SK-N-SH treated with all-trans-retinoic acid at 6 μM for 48 hours (cell line): ENCODE results near the gene APAF1.

Experiments
- ATAC-seq: fragments of 200-7000 bp; cut with Tn5 transposase; 3 replicates; pipeline ENCODE4 v1.9.1; 2020; ENCODE audit warnings: mild to moderate bottlenecking, moderate library complexity
- ARNTL ChIP-seq: fragments of 450-650 bp; formaldehyde crosslinking; IDR thresholded peaks from 2 replicates; pipeline ENCODE4 v1.5.0; 2020; ENCODE audit warnings: low read depth, mild to moderate bottlenecking, moderate library complexity, borderline replicate concordance
- BACH2 ChIP-seq: fragments of 250-450 bp; sonication (Bioruptor Pico); IDR thresholded peaks from 2 replicates; pipeline ENCODE4 v1.9.0; 2021; ENCODE audit warnings: mild to moderate bottlenecking, borderline replicate concordance
- CSDC2 ChIP-seq: fragments of 250-450 bp; sonication (Bioruptor Pico); IDR thresholded peaks from 2 replicates; pipeline ENCODE4 v1.5.0; 2020; ENCODE audit warnings: mild to moderate bottlenecking, moderate library complexity
- ESRRG ChIP-seq: fragments of 250-450 bp; sonication (Bioruptor Pico); IDR thresholded peaks from 2 replicates; pipeline ENCODE4 v1.6.1; 2021; ENCODE audit warnings: mild to moderate bottlenecking
- GLIS3 ChIP-seq: fragments of 250-450 bp; sonication (Bioruptor Pico); IDR thresholded peaks from 2 replicates; pipeline ENCODE4 v1.5.0; 2020; ENCODE audit warnings: mild to moderate bottlenecking, moderate library complexity
- ISL1 ChIP-seq: fragments of 250-450 bp; sonication (Bioruptor Pico); IDR thresholded peaks from 2 replicates; pipeline ENCODE4 v2.1.2; 2022; ENCODE audit warnings: mild to moderate bottlenecking, moderate library complexity
- OSR1 ChIP-seq: fragments of 250-450 bp; sonication (Bioruptor Pico); IDR thresholded peaks from 2 replicates; pipeline ENCODE4 v1.8.0; 2022; ENCODE audit warnings: moderate library complexity, mild to moderate bottlenecking, inconsistent platforms
- PPARA ChIP-seq: fragments of 250-450 bp; sonication (Bioruptor Pico); IDR thresholded peaks from 2 replicates; pipeline ENCODE4 v1.5.0; 2020; ENCODE audit warnings: mild to moderate bottlenecking, borderline replicate concordance
- RARB ChIP-seq: fragments of 250-450 bp; sonication (Bioruptor Pico); IDR thresholded peaks from 2 replicates; pipeline ENCODE4 v1.8.0; 2021; ENCODE audit warnings: mild to moderate bottlenecking, moderate library complexity
- SNAI2 ChIP-seq: fragments of 250-450 bp; sonication (Bioruptor Pico); IDR thresholded peaks from 2 replicates; pipeline ENCODE4 v1.5.0; 2020; ENCODE audit warnings: mild to moderate bottlenecking, moderate library complexity
- TCF4 ChIP-seq: fragments of 250-450 bp; sonication (Bioruptor Pico); IDR thresholded peaks from 2 replicates; pipeline ENCODE4 v1.8.0; 2021; ENCODE audit warnings: mild to moderate bottlenecking, moderate library complexity, borderline replicate concordance
- TOX ChIP-seq: fragments of 250-450 bp; sonication (Bioruptor Pico); IDR thresholded peaks from 2 replicates; pipeline ENCODE4 v1.8.0; 2021; ENCODE audit warnings: mild to moderate bottlenecking, moderate library complexity, borderline replicate concordance
- ZC3H10 ChIP-seq: fragments of 250-450 bp; sonication (Bioruptor Pico); IDR thresholded peaks from 2 replicates; pipeline ENCODE4 v1.5.1; 2021; ENCODE audit warnings: mild to moderate bottlenecking, moderate library complexity
- ZFP3 ChIP-seq: fragments of 250-450 bp; sonication (Bioruptor Pico); IDR thresholded peaks from 2 replicates; pipeline ENCODE4 v1.5.0; 2020; ENCODE audit warnings: mild to moderate bottlenecking, moderate library complexity
- ZFP30 ChIP-seq: fragments of 450-650 bp; formaldehyde crosslinking; IDR thresholded peaks from 2 replicates; pipeline ENCODE4 v1.5.0; 2022; ENCODE audit warnings: mild to moderate bottlenecking, moderate library complexity
- ZNF565 ChIP-seq: fragments of 450-650 bp; formaldehyde crosslinking; conservative IDR thresholded peaks from 2 replicates; pipeline ENCODE4 v1.5.0; 2020; ENCODE audit warnings: low read depth, mild to moderate bottlenecking, moderate library complexity
- ZNF8 ChIP-seq: fragments of 450-650 bp; formaldehyde crosslinking; IDR thresholded peaks from 2 replicates; pipeline ENCODE4 v1.5.0; 2020; ENCODE audit warnings: mild to moderate bottlenecking, moderate library complexity
- TF ChIP-seq, protein P1 (sequence below): fragments of 250-450 bp; sonication (Bioruptor Pico); IDR thresholded peaks from 2 replicates; pipeline ENCODE4 v1.5.0; 2020; ENCODE audit warnings: mild to moderate bottlenecking, moderate library complexity
- TF ChIP-seq, protein P2 (sequence below): fragments of 250-450 bp; sonication (Bioruptor Pico); IDR thresholded peaks from 2 replicates; pipeline ENCODE4 v1.8.0; 2020; ENCODE audit warnings: mild to moderate bottlenecking, moderate library complexity, borderline replicate concordance
- TF ChIP-seq, protein P3 (sequence below): fragments of 250-450 bp; sonication (Bioruptor Pico); IDR thresholded peaks from 2 replicates; pipeline ENCODE4 v1.5.1; 2020; ENCODE audit warnings: low read depth, mild to moderate bottlenecking, moderate library complexity
- TF ChIP-seq, protein P4 (sequence below): fragments of 250-450 bp; sonication (Bioruptor Pico); IDR thresholded peaks from 2 replicates; pipeline ENCODE4 v1.5.1; 2021; ENCODE audit warnings: mild to moderate bottlenecking, moderate library complexity
- TF ChIP-seq, protein P5 (sequence below): fragments of 250-450 bp; sonication (Bioruptor Pico); IDR thresholded peaks from 2 replicates; pipeline ENCODE4 v1.8.0; 2021; ENCODE audit warnings: low read depth, mild to moderate bottlenecking, moderate library complexity, borderline replicate concordance

The APAF1 gene

DNA sequence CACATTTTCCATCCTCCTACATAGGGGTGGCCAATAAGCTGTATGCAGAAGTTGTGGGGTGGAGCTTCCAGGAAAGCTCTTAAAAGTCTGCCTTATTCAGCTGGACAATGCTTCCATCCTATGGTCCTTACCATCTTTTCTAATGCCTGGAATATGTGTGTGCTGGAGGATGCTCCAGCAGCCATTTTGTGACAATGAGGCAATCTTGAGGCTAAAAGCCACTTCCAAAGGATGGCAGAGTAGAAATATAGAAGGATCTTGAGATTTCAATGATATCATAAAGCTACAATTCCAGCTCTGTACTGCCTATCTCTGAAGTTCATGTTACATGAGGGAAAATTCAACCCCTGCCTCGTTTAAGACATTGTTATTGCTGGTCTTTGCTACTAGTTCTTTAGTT, 95.7 kb downstream of the APAF1 start:
- TF ChIP-seq ESRRG (CRISPR knock-in tag) (no peak), ZNF8 (CRISPR knock-in tag) (no peak), PPARA (CRISPR knock-in tag) (no peak), ARNTL (CRISPR knock-in tag) (no peak), BACH2 (CRISPR knock-in tag) (no peak), ZFP3 (no peak), ZC3H10 (no peak), TOX (CRISPR knock-in tag) (no peak), ZFP30 (no peak), CSDC2 (CRISPR knock-in tag) (no peak), ISL1 (CRISPR knock-in tag) (no peak), GLIS3 (CRISPR knock-in tag) (no peak)
- TF ChIP-seq, protein P1, sequence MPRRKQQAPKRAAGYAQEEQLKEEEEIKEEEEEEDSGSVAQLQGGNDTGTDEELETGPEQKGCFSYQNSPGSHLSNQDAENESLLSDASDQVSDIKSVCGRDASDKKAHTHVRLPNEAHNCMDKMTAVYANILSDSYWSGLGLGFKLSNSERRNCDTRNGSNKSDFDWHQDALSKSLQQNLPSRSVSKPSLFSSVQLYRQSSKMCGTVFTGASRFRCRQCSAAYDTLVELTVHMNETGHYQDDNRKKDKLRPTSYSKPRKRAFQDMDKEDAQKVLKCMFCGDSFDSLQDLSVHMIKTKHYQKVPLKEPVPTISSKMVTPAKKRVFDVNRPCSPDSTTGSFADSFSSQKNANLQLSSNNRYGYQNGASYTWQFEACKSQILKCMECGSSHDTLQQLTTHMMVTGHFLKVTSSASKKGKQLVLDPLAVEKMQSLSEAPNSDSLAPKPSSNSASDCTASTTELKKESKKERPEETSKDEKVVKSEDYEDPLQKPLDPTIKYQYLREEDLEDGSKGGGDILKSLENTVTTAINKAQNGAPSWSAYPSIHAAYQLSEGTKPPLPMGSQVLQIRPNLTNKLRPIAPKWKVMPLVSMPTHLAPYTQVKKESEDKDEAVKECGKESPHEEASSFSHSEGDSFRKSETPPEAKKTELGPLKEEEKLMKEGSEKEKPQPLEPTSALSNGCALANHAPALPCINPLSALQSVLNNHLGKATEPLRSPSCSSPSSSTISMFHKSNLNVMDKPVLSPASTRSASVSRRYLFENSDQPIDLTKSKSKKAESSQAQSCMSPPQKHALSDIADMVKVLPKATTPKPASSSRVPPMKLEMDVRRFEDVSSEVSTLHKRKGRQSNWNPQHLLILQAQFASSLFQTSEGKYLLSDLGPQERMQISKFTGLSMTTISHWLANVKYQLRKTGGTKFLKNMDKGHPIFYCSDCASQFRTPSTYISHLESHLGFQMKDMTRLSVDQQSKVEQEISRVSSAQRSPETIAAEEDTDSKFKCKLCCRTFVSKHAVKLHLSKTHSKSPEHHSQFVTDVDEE (CRISPR knock-in tag) = no peak
- TF ChIP-seq, protein P2, sequence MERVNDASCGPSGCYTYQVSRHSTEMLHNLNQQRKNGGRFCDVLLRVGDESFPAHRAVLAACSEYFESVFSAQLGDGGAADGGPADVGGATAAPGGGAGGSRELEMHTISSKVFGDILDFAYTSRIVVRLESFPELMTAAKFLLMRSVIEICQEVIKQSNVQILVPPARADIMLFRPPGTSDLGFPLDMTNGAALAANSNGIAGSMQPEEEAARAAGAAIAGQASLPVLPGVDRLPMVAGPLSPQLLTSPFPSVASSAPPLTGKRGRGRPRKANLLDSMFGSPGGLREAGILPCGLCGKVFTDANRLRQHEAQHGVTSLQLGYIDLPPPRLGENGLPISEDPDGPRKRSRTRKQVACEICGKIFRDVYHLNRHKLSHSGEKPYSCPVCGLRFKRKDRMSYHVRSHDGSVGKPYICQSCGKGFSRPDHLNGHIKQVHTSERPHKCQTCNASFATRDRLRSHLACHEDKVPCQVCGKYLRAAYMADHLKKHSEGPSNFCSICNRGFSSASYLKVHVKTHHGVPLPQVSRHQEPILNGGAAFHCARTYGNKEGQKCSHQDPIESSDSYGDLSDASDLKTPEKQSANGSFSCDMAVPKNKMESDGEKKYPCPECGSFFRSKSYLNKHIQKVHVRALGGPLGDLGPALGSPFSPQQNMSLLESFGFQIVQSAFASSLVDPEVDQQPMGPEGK (CRISPR knock-in tag) = no peak
- TF ChIP-seq, protein P3, sequence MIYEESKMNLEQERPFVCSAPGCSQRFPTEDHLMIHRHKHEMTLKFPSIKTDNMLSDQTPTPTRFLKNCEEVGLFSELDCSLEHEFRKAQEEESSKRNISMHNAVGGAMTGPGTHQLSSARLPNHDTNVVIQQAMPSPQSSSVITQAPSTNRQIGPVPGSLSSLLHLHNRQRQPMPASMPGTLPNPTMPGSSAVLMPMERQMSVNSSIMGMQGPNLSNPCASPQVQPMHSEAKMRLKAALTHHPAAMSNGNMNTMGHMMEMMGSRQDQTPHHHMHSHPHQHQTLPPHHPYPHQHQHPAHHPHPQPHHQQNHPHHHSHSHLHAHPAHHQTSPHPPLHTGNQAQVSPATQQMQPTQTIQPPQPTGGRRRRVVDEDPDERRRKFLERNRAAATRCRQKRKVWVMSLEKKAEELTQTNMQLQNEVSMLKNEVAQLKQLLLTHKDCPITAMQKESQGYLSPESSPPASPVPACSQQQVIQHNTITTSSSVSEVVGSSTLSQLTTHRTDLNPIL = no peak

DNA sequence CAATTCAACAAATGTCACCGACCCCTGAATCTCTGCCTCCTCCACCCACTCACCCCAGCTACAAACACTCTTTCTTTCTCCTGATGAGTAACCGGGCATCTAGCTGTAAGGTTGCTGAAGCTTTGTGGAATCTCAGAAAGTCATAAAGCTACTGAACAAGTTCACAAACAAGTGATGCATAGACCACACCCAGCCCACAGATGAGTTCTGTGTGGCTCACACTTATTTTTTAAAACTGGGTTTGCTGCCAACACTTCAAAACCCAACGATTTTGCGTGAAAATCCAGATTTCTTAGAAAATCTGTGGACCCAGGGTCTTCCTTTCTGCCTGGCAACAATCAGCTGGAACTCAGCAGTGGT, 96.1 kb downstream of the APAF1 start:
- ATAC-seq = no peak
- TF ChIP-seq OSR1 (no peak), CSDC2 (CRISPR knock-in tag) (no peak), ZNF565 (CRISPR knock-in tag) (no peak), ESRRG (CRISPR knock-in tag) (no peak), ZNF8 (CRISPR knock-in tag) (no peak), SNAI2 (CRISPR knock-in tag) (no peak), GLIS3 (CRISPR knock-in tag) (no peak), TOX (CRISPR knock-in tag) (no peak), ZC3H10 (no peak), TCF4 (CRISPR knock-in tag) (no peak), RARB (no peak)
- TF ChIP-seq, protein P2 (CRISPR knock-in tag) = no peak
- TF ChIP-seq, protein P4, sequence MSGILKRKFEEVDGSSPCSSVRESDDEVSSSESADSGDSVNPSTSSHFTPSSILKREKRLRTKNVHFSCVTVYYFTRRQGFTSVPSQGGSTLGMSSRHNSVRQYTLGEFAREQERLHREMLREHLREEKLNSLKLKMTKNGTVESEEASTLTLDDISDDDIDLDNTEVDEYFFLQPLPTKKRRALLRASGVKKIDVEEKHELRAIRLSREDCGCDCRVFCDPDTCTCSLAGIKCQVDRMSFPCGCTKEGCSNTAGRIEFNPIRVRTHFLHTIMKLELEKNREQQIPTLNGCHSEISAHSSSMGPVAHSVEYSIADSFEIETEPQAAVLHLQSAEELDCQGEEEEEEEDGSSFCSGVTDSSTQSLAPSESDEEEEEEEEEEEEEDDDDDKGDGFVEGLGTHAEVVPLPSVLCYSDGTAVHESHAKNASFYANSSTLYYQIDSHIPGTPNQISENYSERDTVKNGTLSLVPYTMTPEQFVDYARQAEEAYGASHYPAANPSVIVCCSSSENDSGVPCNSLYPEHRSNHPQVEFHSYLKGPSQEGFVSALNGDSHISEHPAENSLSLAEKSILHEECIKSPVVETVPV = no peak
- TF ChIP-seq, protein P5, sequence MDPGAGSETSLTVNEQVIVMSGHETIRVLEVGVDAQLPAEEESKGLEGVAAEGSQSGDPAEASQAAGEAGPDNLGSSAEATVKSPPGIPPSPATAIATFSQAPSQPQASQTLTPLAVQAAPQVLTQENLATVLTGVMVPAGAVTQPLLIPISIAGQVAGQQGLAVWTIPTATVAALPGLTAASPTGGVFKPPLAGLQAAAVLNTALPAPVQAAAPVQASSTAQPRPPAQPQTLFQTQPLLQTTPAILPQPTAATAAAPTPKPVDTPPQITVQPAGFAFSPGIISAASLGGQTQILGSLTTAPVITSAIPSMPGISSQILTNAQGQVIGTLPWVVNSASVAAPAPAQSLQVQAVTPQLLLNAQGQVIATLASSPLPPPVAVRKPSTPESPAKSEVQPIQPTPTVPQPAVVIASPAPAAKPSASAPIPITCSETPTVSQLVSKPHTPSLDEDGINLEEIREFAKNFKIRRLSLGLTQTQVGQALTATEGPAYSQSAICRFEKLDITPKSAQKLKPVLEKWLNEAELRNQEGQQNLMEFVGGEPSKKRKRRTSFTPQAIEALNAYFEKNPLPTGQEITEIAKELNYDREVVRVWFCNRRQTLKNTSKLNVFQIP (CRISPR knock-in tag) = no peak
- TF ChIP-seq, protein P3 = no peak

More for the DNA sequence above, 95.7 kb downstream of the APAF1 start:
- no peak for ATAC-seq
